Right atrium auricular region (tissue), 2 donors: ENCODE data around the gene SEC24B. TPM values are rescaled to one million over a fixed set of nuclear protein-coding genes. Genes with fewer than 3 reads are reported as not detected.
A peak's percentile ranks its signal among the peaks of the same experiment; 100 is the strongest.

Experiments
- DNase-seq: peaks from one replicate; pipeline ENCODE4 v3.0.0-alpha.2; 2019; ENCODE audit warnings: low spot score
- H3K27ac ChIP-seq, 2 donors: fragments of 200-600 bp; sonication (generic); 1 replicate in 1 of 2; 2 replicates in 1 of 2; pipeline ENCODE4 v1.5.1; 2016 to 2019
- H3K27me3 ChIP-seq, 2 donors: fragments of 200-600 bp; sonication (generic); one replicate each; pipeline versions ENCODE4 v1.5.1 to v1.6.0; 2017 to 2019
- H3K36me3 ChIP-seq: fragments of 200-600 bp; sonication (generic); one replicate; pipeline ENCODE4 v1.5.1; 2016
- H3K4me1 ChIP-seq, 2 donors: fragments of 200-600 bp; sonication (generic); one replicate each; pipeline versions ENCODE4 v1.5.1 to v1.6.0; 2017 to 2019
- H3K4me3 ChIP-seq, 2 donors: fragments of 200-600 bp; sonication (generic); 1 replicate in 1 of 2; 2 replicates in 1 of 2; pipeline ENCODE4 v1.5.1; 2017 to 2019; ENCODE audit warnings: mild to moderate bottlenecking in 1 of 2, moderate library complexity in 1 of 2
- H3K9me3 ChIP-seq, 2 donors: fragments of 200-600 bp; sonication (generic); one replicate each; pipeline ENCODE4 v1.5.1; 2019
- CTCF ChIP-seq, 2 donors: fragments of 200-600 bp; sonication (generic); IDR thresholded peaks; one replicate each; pipeline ENCODE4 v1.5.1; 2019; ENCODE audit warnings: antibody characterized with exemption in 2 of 2
- total RNA-seq, 2 donors: library from RNA; depleted of rRNA; stranded (reverse); fragments of >200 nt; gene quantifications; one replicate each; pipeline ENCODE4 v1.1.0, GENCODE V29; 2016

SEC24B gene
- 10 to 100 TPM; 26.3 to 27.4 TPM for total RNA-seq

GRCh38 chr4:109433205-109434006 is at the start of gene SEC24B:
Gene SEC24B, plus strand, starts transcription at chr4:109433815. Its CDS starts 55 bp downstream, at chr4:109433870.
- Histone ChIP-seq H3K4me1 (peaks cover 0 to 47% of the 10 kb centered on the region in 2 donors), H3K27me3 (no peaks in the 10 kb centered on the region), H3K9me3 (no peaks in the 10 kb centered on the region), H3K4me3 (peak within 1 kb of the TSS; percentile 82 to 83), H3K27ac (peak within 1 kb of the TSS; percentile 94 to 95), H3K36me3 (no peaks in the 10 kb centered on the region)
- peak; percentile 84 for DNase-seq
- TF ChIP-seq CTCF (IDR thresholded peaks at IDR 0.05): peak; percentile 93 to 98

- TF ChIP-seq CTCF (IDR thresholded peaks at IDR 0.05): no peak
- Histone ChIP-seq H3K4me1 (no peaks in the 10 kb centered on the region), H3K36me3 (no peaks in the 10 kb centered on the region), H3K4me3 (no peak overlapping the region), H3K27ac (no peak overlapping the region), H3K27me3 (no peaks in the 10 kb centered on the region), H3K9me3 (no peaks in the 10 kb centered on the region)
- no peak for DNase-seq
These were observed 49.8 kb upstream of the SEC24B start for GRCh38 chr4:109383823-109384222.

GRCh38 chr4:109385260-109385659 is 48.4 kb upstream of the SEC24B start:
- Histone ChIP-seq H3K9me3 (no peaks in the 10 kb centered on the region), H3K27ac (no peak overlapping the region), H3K4me3 (no peak overlapping the region), H3K4me1 (peaks cover 0 to 7% of the 10 kb centered on the region in 2 donors), H3K36me3 (no peaks in the 10 kb centered on the region), H3K27me3 (no peaks in the 10 kb centered on the region)
- TF ChIP-seq CTCF (IDR thresholded peaks at IDR 0.05): no peak
- no peak for DNase-seq

- H3K27ac ChIP-seq: peak overlapping the region; percentile 14 to 26
- no peak for DNase-seq
- H3K4me3 ChIP-seq: no peak overlapping the region
- TF ChIP-seq CTCF (IDR thresholded peaks at IDR 0.05): peak in 1 of 2 donors; percentile 10
- no peaks in the 10 kb centered on the region for H3K36me3 ChIP-seq
- no peaks in the 10 kb centered on the region for H3K9me3 ChIP-seq
- H3K27me3 ChIP-seq: no peaks in the 10 kb centered on the region
- peaks cover 0 to 9% of the 10 kb centered on the region in 2 donors for H3K4me1 ChIP-seq
These were observed 44.1 kb upstream of the SEC24B start for GRCh38 chr4:109389369-109390114.

- no peak for DNase-seq
- H3K27ac ChIP-seq: no peak overlapping the region
- H3K4me1 ChIP-seq: peaks cover 0 to 9% of the 10 kb centered on the region in 2 donors
- no peaks in the 10 kb centered on the region for H3K9me3 ChIP-seq
- no peaks in the 10 kb centered on the region for H3K27me3 ChIP-seq
- H3K36me3 ChIP-seq: no peaks in the 10 kb centered on the region
- no peak overlapping the region for H3K4me3 ChIP-seq
- no peak for TF ChIP-seq CTCF (IDR thresholded peaks at IDR 0.05)
These were observed 43.4 kb upstream of the SEC24B start for GRCh38 chr4:109390115-109390768.
